Small intestine (tissue), 7 donors: ENCODE results near the gene SERP1. TPM values are rescaled to one million over a fixed set of nuclear protein-coding genes. Genes with fewer than 3 reads are reported as not detected.

Source experiments
- DNase-seq, 2 donors: peaks; one replicate each; pipeline versions ENCODE4 v3.0.0 to v3.0.0-alpha.2; 2013
- FAIRE-seq: peaks from 2 replicates; lab custom pipeline; 2012; peaks lifted over from hg19 to GRCh38; lab: Jason Lieb, UNC
- H3K27ac ChIP-seq, 3 donors: one replicate each; pipeline ENCODE4 v1.5.1; 2013; ENCODE audit warnings: low read length in 2 of 3, mild to moderate bottlenecking in 2 of 3, control low read depth in 1 of 3, inconsistent platforms in 1 of 3, low read depth in 1 of 3, moderate library complexity in 1 of 3
- H3K27me3 ChIP-seq, 3 donors: one replicate each; pipeline ENCODE4 v1.6.1; 2013; ENCODE audit warnings: low read length in 3 of 3, inconsistent platforms in 1 of 3; ENCODE audit not compliant: control insufficient read depth in 3 of 3, insufficient read depth in 3 of 3
- H3K36me3 ChIP-seq, 3 donors: one replicate each; pipeline ENCODE4 v1.6.1; 2013; ENCODE audit warnings: low read length in 3 of 3, inconsistent platforms in 1 of 3, low read depth in 1 of 3, mild to moderate bottlenecking in 1 of 3, moderate library complexity in 1 of 3; ENCODE audit not compliant: control insufficient read depth in 3 of 3, insufficient read depth in 2 of 3
- H3K4me1 ChIP-seq, 3 donors: one replicate each; pipeline ENCODE4 v1.6.1; 2013; ENCODE audit warnings: low read length in 2 of 3, inconsistent platforms in 1 of 3, low read depth in 1 of 3, mild to moderate bottlenecking in 1 of 3, moderate library complexity in 1 of 3; ENCODE audit not compliant: control insufficient read depth in 3 of 3, insufficient read depth in 2 of 3
- H3K4me3 ChIP-seq, 3 donors: one replicate each; pipeline ENCODE4 v1.5.1; 2013; ENCODE audit warnings: low read length in 3 of 3, control low read depth in 1 of 3, inconsistent platforms in 1 of 3, low read depth in 1 of 3, mild to moderate bottlenecking in 1 of 3, moderate library complexity in 1 of 3
- H3K9me3 ChIP-seq, 2 donors: one replicate each; pipeline ENCODE4 v1.6.1; 2013; ENCODE audit warnings: low read depth in 1 of 2, low read length in 1 of 2; ENCODE audit not compliant: control insufficient read depth in 2 of 2, insufficient read depth in 1 of 2
- WGBS, 3 donors: extraction: QIAGEN DNeasy Blood & Tissue Kit; methylation state at CpG; one replicate each; pipeline ENCODE4 v1.1.7; 2013; 5-methylcytosine and 5-hydroxymethylcytosine counted together
- polyA plus RNA-seq, 4 donors: library from polyadenylated mRNA; stranded (reverse) in 3 of 4; unstranded in 1 of 4; fragments of 200-250 nt in 3 of 4; fragments of 120-200 nt in 1 of 4; gene quantifications; one replicate each; pipeline versions ENCODE4 v1.2.1 to v1.2.3, GENCODE V29; 2013
- donor health status: healthy with polysubstance abuse.
- donor health status: control.
- donor health status: control.
- donor health status: Bipolar disorder and iron deficiency.
- donor health status: healthy.

Gene SERP1
- polyA plus RNA-seq, 4 donors = 77.6 to 153 (median 122) TPM

- DNase-seq (no peak), FAIRE-seq (no peak)
- Histone ChIP-seq H3K9me3 (no peaks in the 10 kb centered on the region), H3K27ac (no peak overlapping the region), H3K27me3 (no peaks in the 10 kb centered on the region), H3K4me1 (no peaks in the 10 kb centered on the region), H3K4me3 (no peak overlapping the region), H3K36me3 (no peaks in the 10 kb centered on the region)
Measured at GRCh38 chr3:150531775-150532174, 14.5 kb downstream of the SERP1 start.

GRCh38 chr3:150528354-150528797 lies 17.9 kb downstream of the SERP1 start:
- Histone ChIP-seq H3K36me3 (no peaks in the 10 kb centered on the region), H3K27ac (no peak overlapping the region), H3K9me3 (no peaks in the 10 kb centered on the region), H3K4me1 (no peaks in the 10 kb centered on the region), H3K4me3 (no peak overlapping the region), H3K27me3 (no peaks in the 10 kb centered on the region)
- FAIRE-seq (no peak), DNase-seq (no peak)
- whole genome bisulfite sequencing, 3 donors = 20 to 32% (median 30%) methylated on average over 2 of the region's 2 CpGs

GRCh38 chr3:150527464-150528255 lies 18.6 kb downstream of the SERP1 start:
- no peaks in the 10 kb centered on the region for H3K9me3 ChIP-seq
- no peak overlapping the region for H3K4me3 ChIP-seq
- DNase-seq (no peak), FAIRE-seq (no peak)
- 62 to 77% (median 73%) methylated on average over 10 of the region's 10 CpGs for WGBS, 3 donors
- H3K27me3 ChIP-seq = no peaks in the 10 kb centered on the region
- no peaks in the 10 kb centered on the region for H3K36me3 ChIP-seq
- H3K27ac ChIP-seq = no peak overlapping the region
- H3K4me1 ChIP-seq = no peaks in the 10 kb centered on the region

- H3K27me3 ChIP-seq = no peaks in the 10 kb centered on the region
- no peaks in the 10 kb centered on the region for H3K9me3 ChIP-seq
- H3K36me3 ChIP-seq = no peaks in the 10 kb centered on the region
- 84 to 92% (median 90%) methylated on average over 2 of the region's 2 CpGs for WGBS, 3 donors
- peaks cover 0 to 2% (median 0%) of the 10 kb centered on the region in 3 donors for H3K4me1 ChIP-seq
- H3K27ac ChIP-seq = no peak overlapping the region
- no peak for FAIRE-seq
- no peak overlapping the region for H3K4me3 ChIP-seq
- DNase-seq = no peak
Measured at GRCh38 chr3:150523538-150523937, 22.8 kb downstream of the SERP1 start.

- no peaks in the 10 kb centered on the region for H3K9me3 ChIP-seq
- no peak overlapping the region for H3K27ac ChIP-seq
- no peak for FAIRE-seq
- DNase-seq = no peak
- H3K4me1 ChIP-seq = peaks cover 0 to 2% (median 0%) of the 10 kb centered on the region in 3 donors
- H3K36me3 ChIP-seq = no peaks in the 10 kb centered on the region
- H3K4me3 ChIP-seq = no peak overlapping the region
- no peaks in the 10 kb centered on the region for H3K27me3 ChIP-seq
- 56 to 63% (median 61%) methylated on average over 2 of the region's 2 CpGs for WGBS, 3 donors
Measured at GRCh38 chr3:150521463-150521862, 24.8 kb downstream of the SERP1 start.

GRCh38 chr3:150520408-150520807 lies 25.9 kb downstream of the SERP1 start:
- no peaks in the 10 kb centered on the region for H3K36me3 ChIP-seq
- H3K4me1 ChIP-seq = peaks cover 0 to 2% (median 0%) of the 10 kb centered on the region in 3 donors
- no peak for FAIRE-seq
- no peak for DNase-seq
- no peaks in the 10 kb centered on the region for H3K9me3 ChIP-seq
- 89 to 94% (median 90%) methylated on average over 24 of the region's 24 CpGs for WGBS, 3 donors
- H3K27me3 ChIP-seq = no peaks in the 10 kb centered on the region
- H3K4me3 ChIP-seq = no peak overlapping the region
- no peak overlapping the region for H3K27ac ChIP-seq

- whole genome bisulfite sequencing, 3 donors = 24 to 64% (median 48%) methylated on average over 3 of the region's 3 CpGs
- Histone ChIP-seq H3K4me3 (no peak overlapping the region), H3K9me3 (no peaks in the 10 kb centered on the region), H3K27ac (peak overlapping the region in 2 of 3 donors; percentile 20 to 66), H3K36me3 (no peaks in the 10 kb centered on the region), H3K27me3 (no peaks in the 10 kb centered on the region), H3K4me1 (peaks cover 0 to 2% (median 0%) of the 10 kb centered on the region in 3 donors)
- DNase-seq = peak; percentile 48 to 72
- FAIRE-seq = no peak
Measured at GRCh38 chr3:150519026-150519425, 27.3 kb downstream of the SERP1 start.

- Histone ChIP-seq H3K4me1 (peaks cover 0 to 2% (median 0%) of the 10 kb centered on the region in 3 donors), H3K27me3 (no peaks in the 10 kb centered on the region), H3K4me3 (no peak overlapping the region), H3K27ac (no peak overlapping the region), H3K36me3 (no peaks in the 10 kb centered on the region), H3K9me3 (no peaks in the 10 kb centered on the region)
- FAIRE-seq (no peak), DNase-seq (no peak)
- 92 to 97% (median 93%) methylated on average over 4 of the region's 4 CpGs for whole genome bisulfite sequencing, 3 donors
Measured at GRCh38 chr3:150515210-150515609, 31.1 kb downstream of the SERP1 start.
